Keratinocyte (primary cell): ENCODE results near the gene OR2S2.

Source experiments
- EZH2 ChIP-seq: IDR thresholded peaks from one replicate; pipeline ENCODE4 v1.6.1; 2012; ENCODE audit warnings: inconsistent platforms, mild to moderate bottlenecking, low read length, moderate library complexity
- TF ChIP-seq, protein P1 (sequence below), 3 experiments: IDR thresholded peaks in 1 of 3; conservative IDR thresholded peaks in 1 of 3; optimal IDR thresholded peaks in 1 of 3; 2 replicates in 2 of 3; 3 replicates in 1 of 3; pipeline versions ENCODE3 to v1.5.1; 2011; ENCODE audit warnings: low read length in 3 of 3, mild to moderate bottlenecking in 3 of 3, moderate library complexity in 2 of 3, control low read depth in 1 of 3, inconsistent platforms in 1 of 3; ENCODE audit not compliant: insufficient read depth in 2 of 3; ENCODE audit errors: extremely low read depth in 1 of 3

DNA sequence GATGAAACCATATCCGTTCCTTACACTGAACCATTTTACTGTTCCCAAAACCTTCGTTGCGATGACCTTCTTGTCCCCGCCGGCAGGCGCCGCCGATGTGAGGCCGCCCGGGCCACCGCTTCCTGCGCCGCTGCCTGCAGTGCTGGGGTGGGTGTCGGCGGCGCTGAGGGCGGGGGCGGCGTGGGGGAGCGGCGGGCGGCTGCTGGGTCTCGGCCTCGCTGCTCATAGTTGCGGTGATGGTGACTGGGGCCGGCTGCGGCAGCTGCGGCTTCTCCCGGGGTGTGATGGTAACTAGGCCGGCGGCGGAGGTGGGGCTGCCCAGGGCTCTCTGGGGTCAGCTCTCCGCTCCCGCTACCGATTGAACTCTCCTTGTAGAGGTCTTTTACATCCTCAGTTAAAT, 14.1 kb upstream of the OR2S2 start:
- TF ChIP-seq, protein P1, sequence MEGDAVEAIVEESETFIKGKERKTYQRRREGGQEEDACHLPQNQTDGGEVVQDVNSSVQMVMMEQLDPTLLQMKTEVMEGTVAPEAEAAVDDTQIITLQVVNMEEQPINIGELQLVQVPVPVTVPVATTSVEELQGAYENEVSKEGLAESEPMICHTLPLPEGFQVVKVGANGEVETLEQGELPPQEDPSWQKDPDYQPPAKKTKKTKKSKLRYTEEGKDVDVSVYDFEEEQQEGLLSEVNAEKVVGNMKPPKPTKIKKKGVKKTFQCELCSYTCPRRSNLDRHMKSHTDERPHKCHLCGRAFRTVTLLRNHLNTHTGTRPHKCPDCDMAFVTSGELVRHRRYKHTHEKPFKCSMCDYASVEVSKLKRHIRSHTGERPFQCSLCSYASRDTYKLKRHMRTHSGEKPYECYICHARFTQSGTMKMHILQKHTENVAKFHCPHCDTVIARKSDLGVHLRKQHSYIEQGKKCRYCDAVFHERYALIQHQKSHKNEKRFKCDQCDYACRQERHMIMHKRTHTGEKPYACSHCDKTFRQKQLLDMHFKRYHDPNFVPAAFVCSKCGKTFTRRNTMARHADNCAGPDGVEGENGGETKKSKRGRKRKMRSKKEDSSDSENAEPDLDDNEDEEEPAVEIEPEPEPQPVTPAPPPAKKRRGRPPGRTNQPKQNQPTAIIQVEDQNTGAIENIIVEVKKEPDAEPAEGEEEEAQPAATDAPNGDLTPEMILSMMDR (optimal IDR thresholded peaks at IDR 0.05 in 1 of 3, IDR thresholded peaks at IDR 0.05 in 1 of 3, conservative IDR thresholded peaks at IDR 0.05 in 1 of 3; ENCODE audit: extremely low read depth in 1 of 3, insufficient read depth in 2 of 3, low read length in 3 of 3) = no peak
- TF ChIP-seq EZH2 = no peak
